BE2C (cell line): Measurements from ENCODE around the gene RNF207.

Source experiments
- DNase-seq: peaks from one replicate; pipeline ENCODE4 v3.0.0-alpha.2; 2020
- H3K27me3 ChIP-seq: fragments of 250-450 bp; sonication (Bioruptor Pico); 2 replicates; pipeline ENCODE4 v1.5.1; 2020; ENCODE audit warnings: mild to moderate bottlenecking
- H3K36me3 ChIP-seq: fragments of 250-450 bp; sonication (Bioruptor Pico); 2 replicates; pipeline ENCODE4 v1.5.1; 2020; ENCODE audit warnings: mild to moderate bottlenecking
- H3K4me1 ChIP-seq: fragments of 250-450 bp; sonication (Bioruptor Pico); 2 replicates; pipeline ENCODE4 v1.5.1; 2020
- H3K4me3 ChIP-seq: 2 replicates; pipeline ENCODE4 v1.5.1; 2011; ENCODE audit warnings: low read depth, low read length
- H3K9me3 ChIP-seq: fragments of 250-450 bp; sonication (Bioruptor Pico); 2 replicates; pipeline ENCODE4 v1.5.1; 2020
- CTCF ChIP-seq: IDR thresholded peaks from 2 replicates; pipeline ENCODE4 v1.5.1; 2012; ENCODE audit warnings: mild to moderate bottlenecking, low read depth, low read length

Gene RNF207

DNA sequence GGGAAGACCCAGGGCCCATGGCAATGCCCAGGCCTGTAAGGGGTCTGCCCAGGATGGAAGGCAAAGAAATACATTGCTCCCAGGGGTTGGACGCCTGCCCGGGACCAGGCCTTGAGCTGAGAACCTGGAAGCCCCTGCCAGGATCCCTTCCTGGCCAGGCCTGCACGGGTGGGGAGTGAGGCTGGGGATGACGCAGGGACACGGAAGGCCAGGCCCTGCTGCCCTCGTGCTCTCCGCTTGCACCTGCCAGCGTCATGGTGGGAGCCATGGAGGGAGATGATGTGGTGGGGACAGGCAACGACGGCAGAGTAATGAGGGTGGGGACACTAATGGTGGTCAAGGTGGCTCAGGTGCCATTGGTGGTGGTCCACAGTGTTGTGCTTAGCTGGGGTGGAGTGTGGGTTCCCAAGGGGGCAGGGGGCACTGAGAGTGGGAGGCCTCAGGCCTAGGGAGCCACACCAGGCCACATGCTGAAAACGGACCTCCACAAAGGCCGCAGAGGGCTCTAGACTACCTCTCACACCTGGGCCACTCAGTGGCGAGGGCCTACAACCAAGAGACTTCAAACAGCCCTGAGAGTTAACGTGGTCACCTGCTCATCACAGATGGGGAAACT, 42.4 kb downstream of the RNF207 start:
- peaks cover 15% of the 10 kb centered on the region for H3K27me3 ChIP-seq

GRCh38 chr1:6248932-6249738, 43.2 kb downstream of the RNF207 start:
- Histone ChIP-seq H3K4me1 (no peaks in the 10 kb centered on the region), H3K4me3 (no peak overlapping the region)
- TF ChIP-seq CTCF = no peak

More for the DNA sequence above, 42.4 kb downstream of the RNF207 start:
- Histone ChIP-seq H3K4me3 (no peak overlapping the region), H3K36me3 (no peaks in the 10 kb centered on the region), H3K4me1 (no peaks in the 10 kb centered on the region), H3K9me3 (no peaks in the 10 kb centered on the region)
- no peak for DNase-seq
- no peak for TF ChIP-seq CTCF

GRCh38 chr1:6249739-6250689, 44.1 kb downstream of the RNF207 start:
- no peak for TF ChIP-seq CTCF
- H3K4me3 ChIP-seq = no peak overlapping the region
- H3K27me3 ChIP-seq = peaks cover 15% of the 10 kb centered on the region
- H3K9me3 ChIP-seq = no peaks in the 10 kb centered on the region
- H3K36me3 ChIP-seq = no peaks in the 10 kb centered on the region
- DNase-seq = no peak
- no peaks in the 10 kb centered on the region for H3K4me1 ChIP-seq

More at GRCh38 chr1:6248932-6249738, 43.2 kb downstream of the RNF207 start:
- Histone ChIP-seq H3K27me3 (peaks cover 15% of the 10 kb centered on the region), H3K9me3 (no peaks in the 10 kb centered on the region), H3K36me3 (no peaks in the 10 kb centered on the region)
- DNase-seq = no peak

DNA sequence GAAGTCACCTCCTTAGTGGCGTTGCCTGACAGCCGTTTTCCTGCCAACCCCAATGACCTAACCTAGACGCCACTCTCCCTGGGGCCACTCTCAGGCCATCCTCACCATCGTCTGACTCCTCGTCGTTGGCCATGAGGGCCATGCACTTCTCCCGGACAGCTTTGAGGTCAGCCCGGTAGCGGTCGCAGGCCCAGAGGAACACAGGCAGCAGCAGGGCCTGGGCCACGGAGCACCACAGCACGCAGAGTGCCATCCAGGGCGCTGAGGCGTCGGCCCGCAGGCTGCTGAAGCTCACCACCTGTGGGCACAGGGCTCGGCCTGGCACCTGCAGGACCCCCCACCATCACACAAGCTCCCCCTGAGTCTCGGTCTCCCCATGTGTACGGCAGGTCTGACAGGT, 45.3 kb downstream of the RNF207 start:
- Histone ChIP-seq H3K4me1 (no peaks in the 10 kb centered on the region), H3K27me3 (peaks cover 15% of the 10 kb centered on the region), H3K36me3 (no peaks in the 10 kb centered on the region), H3K4me3 (no peak overlapping the region), H3K9me3 (no peaks in the 10 kb centered on the region)
- no peak for DNase-seq
- no peak for TF ChIP-seq CTCF

GRCh38 chr1:6251681-6252373, 45.9 kb downstream of the RNF207 start:
- Histone ChIP-seq H3K4me1 (no peaks in the 10 kb centered on the region), H3K4me3 (no peak overlapping the region), H3K27me3 (peaks cover 15% of the 10 kb centered on the region), H3K36me3 (no peaks in the 10 kb centered on the region), H3K9me3 (no peaks in the 10 kb centered on the region)
- no peak for TF ChIP-seq CTCF
- no peak for DNase-seq
